Immature natural killer cell (primary cell): ENCODE results near the gene CYP2R1. TPM values are rescaled to one million over a fixed set of nuclear protein-coding genes. Genes with fewer than 3 reads are reported as not detected.
"Not testable (repeated sequence)": the region's sequence is repeated elsewhere in the genome, so short reads cannot be mapped to it uniquely, and the experiment has no call there.

Source experiments
- DNase-seq, 3 donors: peaks; one replicate each; pipeline ENCODE4 v3.0.0; 2022; ENCODE audit warnings: mixed read lengths in 1 of 3
- H3K27ac Mint-ChIP-seq, 6 donors: one replicate each; pipeline ENCODE4 v1.8.0; 2020; ENCODE audit warnings: mixed read lengths in 6 of 6, mild to moderate bottlenecking in 5 of 6, inconsistent platforms in 4 of 6, moderate library complexity in 3 of 6
- H3K27me3 Mint-ChIP-seq, 3 donors: one replicate each; pipeline ENCODE4 v1.8.0; 2020 to 2021; ENCODE audit warnings: low read depth in 3 of 3, mild to moderate bottlenecking in 3 of 3, mixed read lengths in 3 of 3, moderate library complexity in 3 of 3, inconsistent platforms in 1 of 3
- H3K36me3 Mint-ChIP-seq, 3 donors: one replicate each; pipeline ENCODE4 v1.8.0; 2020; ENCODE audit warnings: mixed read lengths in 3 of 3, inconsistent platforms in 2 of 3, mild to moderate bottlenecking in 2 of 3
- H3K4me1 Mint-ChIP-seq, 2 donors: one replicate each; pipeline ENCODE4 v1.8.0; 2020; ENCODE audit warnings: inconsistent platforms in 2 of 2, mild to moderate bottlenecking in 2 of 2, mixed read lengths in 2 of 2, moderate library complexity in 1 of 2
- H3K4me3 Mint-ChIP-seq, 5 donors: one replicate each; pipeline ENCODE4 v1.8.0; 2020; ENCODE audit warnings: mild to moderate bottlenecking in 5 of 5, mixed read lengths in 5 of 5, inconsistent platforms in 3 of 5, moderate library complexity in 3 of 5
- H3K9me3 Mint-ChIP-seq, 6 donors: one replicate each; pipeline ENCODE4 v1.8.0; 2020; ENCODE audit warnings: mild to moderate bottlenecking in 6 of 6, mixed read lengths in 6 of 6, inconsistent platforms in 4 of 6, moderate library complexity in 3 of 6
- polyA plus RNA-seq, 3 donors: library from polyadenylated mRNA; unstranded; fragments of 300-500 nt; fragmentation: Illumina TruSeq; gene quantifications; one replicate each; pipeline ENCODE4 v1.2.3, GENCODE V29; 2021

CYP2R1 gene
- polyA plus RNA-seq, 3 donors from 2014 or later, result 15.8 to 21.8 (median 16.2) TPM

DNA sequence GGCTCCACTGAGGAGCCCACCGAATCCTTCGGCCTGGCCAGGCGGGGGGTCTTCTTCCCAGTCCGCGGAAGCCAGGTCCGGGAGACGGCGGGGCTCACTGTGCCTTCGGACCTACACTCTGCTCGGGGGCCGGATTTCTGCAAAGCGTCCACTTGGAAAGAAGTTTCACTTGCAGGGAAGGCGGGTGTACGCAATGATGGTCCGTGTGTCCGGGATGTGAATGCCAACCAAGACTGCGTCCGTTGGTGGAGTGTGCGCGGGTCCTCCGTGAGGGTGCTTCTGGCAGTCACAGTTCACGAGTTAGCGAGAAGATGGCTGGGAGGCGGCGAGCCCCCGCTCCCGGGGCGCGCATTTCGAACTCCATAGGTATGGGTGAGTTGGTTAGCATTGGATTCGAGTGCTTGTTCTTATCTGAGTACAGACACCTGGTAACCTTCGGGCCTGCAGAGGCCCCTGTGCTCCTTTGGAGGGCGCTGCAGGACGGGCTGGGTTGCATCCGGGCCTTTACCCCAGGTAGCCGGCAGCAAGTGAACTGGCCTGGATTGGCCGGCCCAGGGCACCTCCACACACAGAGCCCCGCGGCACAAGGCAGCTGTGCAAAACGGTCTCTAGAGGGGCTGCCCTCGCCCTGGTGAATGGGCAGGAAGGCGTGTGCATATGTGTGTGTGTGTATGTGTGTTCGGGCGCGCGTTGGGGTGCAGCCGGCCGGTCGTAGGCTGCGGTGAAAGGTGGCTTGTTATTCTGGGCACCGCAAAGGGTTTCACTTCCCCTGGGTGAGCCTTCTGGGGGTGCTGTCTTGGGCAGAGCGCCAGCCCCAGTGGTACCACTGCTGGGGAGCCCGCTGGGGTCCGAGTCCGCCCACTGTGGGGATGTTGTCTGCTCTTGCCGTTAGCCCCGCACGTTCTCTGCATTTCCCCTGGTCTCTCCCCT lies 13.3 kb upstream of the CYP2R1 start:
- peaks cover 30 to 38% of the 10 kb centered on the region in 2 donors for H3K4me1 Mint-ChIP-seq
- no peaks in the 10 kb centered on the region for H3K9me3 Mint-ChIP-seq
- peak; percentile 69 to 81 (median 75) for DNase-seq
- H3K27ac Mint-ChIP-seq, result peak overlapping the region; percentile 30 to 94 (median 88)
- H3K27me3 Mint-ChIP-seq, result peaks cover 8 to 18% (median 9%) of the 10 kb centered on the region in 3 donors
- H3K4me3 Mint-ChIP-seq, result peak overlapping the region; percentile 91 to 97 (median 95)
- no peaks in the 10 kb centered on the region for H3K36me3 Mint-ChIP-seq

DNA sequence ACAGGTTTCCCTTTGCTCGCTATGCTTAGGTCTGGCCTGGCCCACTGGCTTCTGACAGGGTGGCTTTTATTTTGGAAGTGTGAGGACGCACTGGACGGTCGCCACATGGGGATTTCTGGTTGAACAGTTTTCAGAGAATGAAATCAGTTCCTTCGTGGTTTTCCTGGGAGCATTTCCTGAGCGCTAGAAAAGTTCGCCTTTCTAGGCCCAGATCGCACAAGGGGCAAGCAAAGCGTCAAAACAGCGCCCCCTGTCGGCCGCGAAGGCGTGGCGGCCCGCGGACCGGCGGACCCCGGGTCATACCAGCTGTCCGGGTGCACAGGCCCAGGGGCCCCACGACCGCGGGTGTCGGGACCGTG lies 12.7 kb upstream of the CYP2R1 start:
- Mint-ChIP-seq H3K4me1 (peaks cover 30 to 38% of the 10 kb centered on the region in 2 donors), H3K9me3 (no peaks in the 10 kb centered on the region), H3K27ac (peak overlapping the region in 5 of 6 donors; percentile 73 to 85 (median 81)), H3K36me3 (no peaks in the 10 kb centered on the region), H3K27me3 (peaks cover 8 to 18% (median 9%) of the 10 kb centered on the region in 3 donors), H3K4me3 (peak overlapping the region; percentile 91 to 97 (median 95))
- peak; percentile 68 to 77 (median 76) for DNase-seq

DNA sequence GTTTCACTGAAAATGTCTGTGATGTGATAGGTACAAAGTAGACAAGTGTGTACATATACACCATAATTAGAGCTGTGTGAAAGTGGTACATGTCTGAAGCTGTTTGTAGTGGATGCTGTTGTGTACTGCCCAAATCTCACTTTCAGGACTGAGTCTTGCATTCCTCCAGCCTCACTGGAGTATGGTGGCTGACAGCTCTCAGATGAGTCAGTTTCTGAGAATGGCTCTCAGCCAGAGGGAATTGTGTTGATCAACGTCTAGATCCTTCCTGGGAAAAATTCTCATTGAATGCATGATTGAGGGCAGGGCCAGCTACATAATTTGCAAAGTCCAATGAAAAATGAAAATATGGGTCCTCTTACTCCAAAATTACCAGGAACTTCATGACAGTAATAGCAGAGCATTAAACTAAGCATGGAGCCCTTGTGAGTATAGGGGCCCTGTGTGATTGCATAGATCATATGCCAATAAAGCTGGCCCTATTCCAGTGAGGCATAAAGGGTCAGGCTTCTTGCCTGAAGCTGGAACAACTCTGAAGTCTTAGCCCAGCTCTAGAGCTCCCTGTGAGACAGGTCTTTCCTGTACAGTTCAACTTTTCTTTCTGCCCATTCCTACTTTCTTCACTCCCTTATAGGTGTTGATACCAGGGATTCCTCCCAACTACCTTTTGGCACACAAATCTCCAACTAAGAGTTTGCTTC lies 10.8 kb upstream of the CYP2R1 start:
- Mint-ChIP-seq H3K27ac (no peak overlapping the region), H3K4me3 (no peak overlapping the region), H3K4me1 (peaks cover 29 to 38% of the 10 kb centered on the region in 2 donors)

DNA sequence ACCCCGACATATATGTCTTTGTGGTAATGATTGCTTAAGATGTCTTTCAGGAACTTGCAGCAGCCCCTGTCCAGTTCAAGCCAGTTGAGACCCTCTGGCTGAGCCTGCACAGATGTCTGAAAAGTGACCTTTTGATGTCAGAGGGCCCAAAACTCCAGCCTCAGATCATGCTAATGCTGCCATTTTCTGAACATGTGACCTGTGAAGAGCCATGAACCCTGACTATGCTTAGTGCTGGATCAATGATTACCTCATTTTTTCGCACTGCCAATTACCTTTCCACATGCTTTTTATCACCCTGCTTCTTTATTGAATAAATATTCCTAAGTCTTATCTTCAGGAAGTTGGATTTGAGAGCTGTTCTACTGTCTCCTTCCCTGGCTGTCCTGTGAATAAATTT lies 6.9 kb upstream of the CYP2R1 start:
- Mint-ChIP-seq H3K4me3 (no peak overlapping the region), H3K36me3 (no peaks in the 10 kb centered on the region), H3K27ac (no peak overlapping the region), H3K27me3 (peaks cover 0 to 6% (median 2%) of the 10 kb centered on the region in 3 donors), H3K9me3 (no peaks in the 10 kb centered on the region), H3K4me1 (peaks cover 0 to 6% of the 10 kb centered on the region in 2 donors)
- no peak for DNase-seq

More for the DNA sequence above, 10.8 kb upstream of the CYP2R1 start:
- no peaks in the 10 kb centered on the region for H3K9me3 Mint-ChIP-seq
- DNase-seq, result no peak
- H3K36me3 Mint-ChIP-seq, result no peaks in the 10 kb centered on the region
- H3K27me3 Mint-ChIP-seq, result peaks cover 8 to 19% (median 9%) of the 10 kb centered on the region in 3 donors

DNA sequence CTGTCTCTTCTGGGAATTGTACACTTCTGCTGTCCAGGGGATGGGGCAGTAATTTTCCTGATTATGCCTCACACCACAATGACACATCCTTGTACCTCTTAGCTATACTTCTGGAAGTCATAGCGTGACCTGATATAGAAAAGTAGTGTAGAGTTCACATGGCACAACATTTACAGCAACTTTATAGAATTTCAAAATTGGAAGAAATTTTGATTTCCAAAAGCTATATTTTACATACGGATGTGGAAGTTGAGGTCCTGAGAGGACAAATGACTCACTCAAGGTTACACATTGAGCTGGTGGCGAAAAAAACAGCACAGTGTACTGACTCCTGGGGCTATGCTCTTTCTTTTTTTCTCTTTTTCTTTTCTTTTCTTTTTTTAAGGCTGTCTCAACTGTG lies 6.3 kb upstream of the CYP2R1 start:
- no peak for DNase-seq
- H3K27ac Mint-ChIP-seq, result no peak overlapping the region
- H3K4me1 Mint-ChIP-seq, result peaks cover 0 to under 1% of the 10 kb centered on the region in 2 donors
- H3K36me3 Mint-ChIP-seq, result no peaks in the 10 kb centered on the region
- H3K27me3 Mint-ChIP-seq, result peaks cover 0 to 6% (median 2%) of the 10 kb centered on the region in 3 donors
- no peak overlapping the region for H3K4me3 Mint-ChIP-seq
- no peaks in the 10 kb centered on the region for H3K9me3 Mint-ChIP-seq

DNA sequence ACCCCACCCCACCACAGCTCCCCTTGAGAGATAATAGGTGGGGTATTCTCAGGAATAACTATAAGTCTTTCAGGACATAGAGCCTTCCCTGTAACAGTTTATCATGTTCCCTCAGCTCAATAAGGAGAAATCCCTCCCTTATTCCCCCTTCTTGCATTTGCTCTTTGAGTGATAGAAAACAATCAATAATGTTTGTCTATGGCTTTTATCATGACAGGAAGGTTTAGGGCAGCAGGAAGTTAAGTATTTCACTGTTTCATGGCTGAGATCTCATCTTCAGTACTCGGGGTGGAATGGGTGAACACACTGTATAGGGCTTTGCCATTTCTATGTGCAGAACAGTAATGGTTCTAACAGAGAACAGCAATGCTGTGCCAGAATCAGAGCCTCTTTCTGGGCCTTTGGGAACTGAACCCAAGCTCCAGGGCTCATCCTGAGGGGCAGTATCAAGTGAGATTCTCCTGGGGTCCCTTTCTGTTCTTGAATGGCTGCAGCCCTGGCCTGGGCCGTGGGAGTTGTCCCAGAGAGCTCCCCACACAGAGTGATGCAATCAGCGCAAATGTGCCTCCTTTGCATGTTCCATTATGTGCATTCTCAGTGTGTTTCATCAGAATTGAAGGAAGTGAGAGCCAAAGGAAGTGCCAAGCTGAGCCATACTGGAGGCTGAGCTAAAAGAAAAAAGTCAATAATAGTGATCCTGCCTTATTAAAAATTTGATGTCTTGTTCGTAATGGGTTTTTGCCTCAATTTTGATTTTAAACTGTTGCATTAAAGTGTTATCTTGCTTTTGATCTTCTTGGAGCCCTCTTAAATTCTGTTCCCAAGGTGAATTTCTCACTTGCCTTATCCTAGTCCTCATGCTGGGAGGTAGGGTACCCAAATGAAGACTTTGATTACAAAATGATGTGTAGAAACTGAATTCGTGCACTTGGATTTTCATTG lies 2.9 kb upstream of the CYP2R1 start:
- H3K27me3 Mint-ChIP-seq, result peaks cover 3 to 12% (median 10%) of the 10 kb centered on the region in 3 donors
- DNase-seq, result no peak
- H3K4me3 Mint-ChIP-seq, result no peak overlapping the region
- no peaks in the 10 kb centered on the region for H3K9me3 Mint-ChIP-seq
- H3K27ac Mint-ChIP-seq, result no peak overlapping the region
- H3K36me3 Mint-ChIP-seq, result no peaks in the 10 kb centered on the region
- H3K4me1 Mint-ChIP-seq, result peaks cover 18 to 19% of the 10 kb centered on the region in 2 donors

DNA sequence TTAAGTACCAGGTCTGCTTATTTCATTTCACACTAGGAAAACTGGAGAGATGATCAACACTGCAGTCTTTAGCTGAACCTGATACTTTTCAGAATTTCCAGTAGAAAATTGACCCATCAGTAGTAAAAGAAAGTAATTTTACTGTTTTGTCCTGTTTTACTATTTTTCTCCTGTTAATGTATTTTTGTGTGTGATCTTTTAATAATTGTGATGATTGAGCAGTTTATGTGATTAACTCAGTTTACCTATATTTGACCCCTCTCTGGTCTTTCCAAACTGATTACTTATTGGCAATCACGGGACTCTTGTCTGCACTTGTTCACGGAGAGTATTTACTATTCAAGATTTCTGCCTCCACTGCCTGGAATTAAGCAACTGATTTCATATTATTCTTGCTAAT lies 546 bp upstream of the CYP2R1 start:
- Mint-ChIP-seq H3K4me1 (peaks cover 30 to 37% of the 10 kb centered on the region in 2 donors), H3K36me3 (no peaks in the 10 kb centered on the region), H3K27ac (peak overlapping the region; percentile 77 to 96 (median 88)), H3K4me3 (peak overlapping the region; percentile 86 to 88 (median 87)), H3K9me3 (no peaks in the 10 kb centered on the region), H3K27me3 (peaks cover 3 to 12% (median 8%) of the 10 kb centered on the region in 3 donors)
- no peak for DNase-seq

DNA sequence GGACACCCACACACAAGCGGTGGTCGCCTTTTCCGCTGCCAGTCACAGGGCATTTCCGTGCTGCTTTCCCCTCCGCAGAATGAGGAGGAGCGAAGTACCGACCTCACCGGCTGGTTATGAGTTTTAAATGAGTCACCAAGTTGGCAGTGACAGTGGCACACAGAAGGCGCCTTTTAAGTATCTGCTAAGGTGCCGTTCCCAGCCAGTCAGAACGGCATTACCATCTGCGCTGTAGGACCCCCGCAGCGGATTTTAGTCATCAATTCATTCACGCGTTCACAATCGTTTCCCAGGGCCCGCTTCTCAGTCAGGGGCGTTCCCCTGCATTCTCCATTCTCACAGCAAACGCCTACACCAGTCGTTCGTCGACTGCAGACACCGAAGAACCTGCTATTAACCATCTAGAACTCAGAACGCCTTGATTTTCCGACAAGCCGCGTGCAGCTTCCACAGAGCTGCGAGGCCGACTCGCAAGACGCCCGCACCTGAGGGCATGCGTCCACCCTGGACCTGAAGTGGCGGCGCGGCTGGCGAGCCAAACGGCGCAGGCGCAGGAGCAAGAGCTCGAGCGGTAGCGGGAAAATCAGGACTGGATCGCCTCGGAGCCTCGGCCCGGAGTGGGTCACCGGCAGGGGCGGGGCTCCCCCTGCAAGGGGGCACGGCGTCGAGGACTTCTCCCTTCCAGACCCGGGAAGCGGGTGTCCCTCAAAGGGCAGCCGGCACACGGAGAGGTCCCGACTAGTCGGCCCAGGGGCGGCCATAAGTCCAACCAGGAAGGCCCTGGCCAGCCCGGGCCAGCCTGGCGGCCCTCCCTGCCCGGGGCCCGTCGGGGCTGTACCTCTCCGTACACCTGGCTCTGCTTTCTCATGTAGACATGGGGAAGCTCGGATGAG lies 642 bp downstream of the CYP2R1 start:
- Mint-ChIP-seq H3K27me3 (peaks cover 3 to 12% (median 8%) of the 10 kb centered on the region in 3 donors), H3K9me3 (no peaks in the 10 kb centered on the region), H3K27ac (peak overlapping the region; percentile 93 to 97 (median 96)), H3K36me3 (no peaks in the 10 kb centered on the region), H3K4me3 (peak overlapping the region; percentile 92 to 98 (median 95)), H3K4me1 (peaks cover 30 to 46% of the 10 kb centered on the region in 2 donors)
- peak; percentile 86 to 88 (median 88) for DNase-seq

DNA sequence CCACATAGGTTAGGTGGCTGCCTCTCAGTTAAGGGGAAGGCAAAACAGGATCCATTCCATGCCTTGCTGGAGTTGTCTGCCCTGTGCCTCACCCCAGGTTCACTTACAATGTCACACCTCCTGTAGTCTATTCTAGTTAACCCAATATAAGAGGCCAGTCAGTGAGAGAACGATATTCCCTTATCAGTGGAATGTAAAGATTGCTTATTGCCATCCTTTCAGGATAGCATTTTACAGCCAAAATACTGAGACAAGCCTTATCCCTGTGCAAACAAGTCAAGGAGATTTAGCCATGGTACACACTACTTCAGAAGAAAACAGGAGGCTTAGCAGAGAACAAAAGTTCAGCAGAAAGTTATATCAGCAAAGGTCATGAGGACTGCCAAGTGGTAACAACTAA lies 5.5 kb downstream of the CYP2R1 start:
- Mint-ChIP-seq H3K27me3 (peaks cover 0 to 10% (median 8%) of the 10 kb centered on the region in 3 donors), H3K9me3 (no peaks in the 10 kb centered on the region), H3K36me3 (peaks cover 5 to 18% (median 17%) of the 10 kb centered on the region in 3 donors), H3K27ac (no peak overlapping the region), H3K4me3 (no peak overlapping the region), H3K4me1 (peaks cover 24 to 43% of the 10 kb centered on the region in 2 donors)
- no peak for DNase-seq

DNA sequence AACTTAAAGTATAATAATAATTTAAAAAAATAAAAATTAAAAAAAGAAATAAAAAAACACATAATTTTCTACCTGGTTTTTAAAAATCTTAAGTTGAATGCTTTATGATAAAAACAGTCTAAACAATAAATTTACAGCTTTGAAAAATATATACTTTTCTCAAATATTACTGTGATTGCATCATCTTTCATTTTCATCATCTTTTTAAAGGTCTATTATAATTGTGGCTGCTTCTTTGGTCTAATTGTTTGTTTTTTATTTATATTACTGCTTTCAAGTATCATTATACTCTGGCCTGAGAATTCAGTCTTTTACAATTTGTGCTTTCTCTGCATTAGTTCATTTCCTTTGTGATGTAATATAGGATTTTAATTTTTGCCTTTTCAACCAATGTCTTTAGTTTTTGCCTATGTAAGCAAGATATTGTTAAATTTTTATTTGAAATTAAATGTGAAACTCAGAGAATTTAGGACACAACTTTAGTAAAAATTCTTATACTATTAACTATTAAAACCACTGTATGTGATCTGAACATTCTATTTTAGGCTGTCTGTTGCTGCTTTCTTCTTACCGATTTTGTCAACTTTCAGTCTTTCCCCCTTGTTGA lies 7.3 kb downstream of the CYP2R1 start:
- Mint-ChIP-seq H3K27ac (no peak overlapping the region), H3K4me3 (no peak overlapping the region), H3K27me3 (peaks cover 0 to 2% (median 0%) of the 10 kb centered on the region in 3 donors), H3K9me3 (no peaks in the 10 kb centered on the region), H3K4me1 (peaks cover 11 to 33% of the 10 kb centered on the region in 2 donors), H3K36me3 (peaks cover 5 to 23% (median 22%) of the 10 kb centered on the region in 3 donors)
- no peak for DNase-seq

DNA sequence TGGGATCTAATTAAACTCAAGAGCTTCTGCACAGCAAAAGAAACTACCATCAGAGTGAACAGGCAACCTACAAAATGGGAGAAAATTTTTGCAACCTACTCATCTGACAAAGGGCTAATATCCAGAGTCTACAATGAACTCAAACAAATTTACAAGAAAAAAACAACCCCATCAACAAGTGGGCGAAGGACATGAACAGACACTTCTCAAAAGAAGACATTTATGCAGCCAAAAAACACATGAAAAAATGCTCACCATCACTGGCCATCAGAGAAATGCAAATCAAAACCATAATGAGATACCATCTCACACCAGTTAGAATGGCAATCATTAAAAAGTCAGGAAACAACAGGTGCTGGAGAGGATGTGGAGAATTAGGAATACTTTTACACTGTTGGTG lies 8.3 kb downstream of the CYP2R1 start:
- DNase-seq, H3K4me3 Mint-ChIP-seq, H3K27me3 Mint-ChIP-seq, H3K27ac Mint-ChIP-seq, H3K9me3 Mint-ChIP-seq: not testable (repeated sequence)
- H3K36me3 Mint-ChIP-seq, result peaks cover 5 to 27% (median 22%) of the 10 kb centered on the region in 3 donors
- H3K4me1 Mint-ChIP-seq, result peaks cover 5 to 26% of the 10 kb centered on the region in 2 donors

DNA sequence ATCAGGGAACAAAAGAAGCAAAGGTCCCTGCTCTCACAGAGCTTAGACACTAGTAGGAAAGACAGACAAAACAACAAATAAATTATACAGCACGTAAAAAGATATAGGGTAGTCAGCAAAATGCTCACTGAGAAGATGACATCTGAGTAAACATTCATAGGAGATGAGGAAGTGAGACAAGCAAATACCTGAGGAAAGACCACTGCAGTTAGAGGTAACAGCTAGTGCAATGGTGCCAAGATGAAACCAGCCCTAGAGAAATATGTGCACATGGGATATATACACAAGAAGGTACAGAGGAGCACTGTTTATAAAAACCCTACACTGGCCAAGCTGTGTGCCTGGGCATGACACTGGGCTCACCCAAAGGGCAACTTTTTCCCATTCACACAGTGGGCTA lies 9.8 kb downstream of the CYP2R1 start:
- H3K36me3 Mint-ChIP-seq, result peaks cover 11 to 41% (median 22%) of the 10 kb centered on the region in 3 donors

More for the DNA sequence above, 9.8 kb downstream of the CYP2R1 start:
- Mint-ChIP-seq H3K4me1 (peaks cover 0 to 11% of the 10 kb centered on the region in 2 donors), H3K27me3 (no peaks in the 10 kb centered on the region), H3K9me3 (no peaks in the 10 kb centered on the region), H3K4me3 (no peak overlapping the region), H3K27ac (no peak overlapping the region)
- DNase-seq, result no peak
